Endothelial cell of umbilical vein (primary cell): ENCODE data around the gene TCF20. TPM values are rescaled to one million over a fixed set of nuclear protein-coding genes. Genes with fewer than 3 reads are reported as not detected.

Experiments used
- BruUV-seq: library from RNA; stranded (reverse); fragments of 400-500 nt; replicated peaks from 2 replicates; lab custom pipeline; 2021; lab: Mats Ljungman, UMichigan
- CTCF ChIA-PET: fragments of 300-600, 350-600 bp; sonication (Branson Sonifier 250); formaldehyde crosslinking; loops from one replicate; lab custom pipeline; 2021; ENCODE audit warnings: antibody characterized with exemption, inconsistent platforms; lab: Charles Lee
- POLR2A ChIA-PET: fragments of 300-600, 350-600 bp; sonication (Branson Sonifier 250); formaldehyde crosslinking; loops from one replicate; lab custom pipeline; 2021; ENCODE audit warnings: antibody characterized with exemption, inconsistent platforms; lab: Charles Lee
- DNase-seq: peaks from one replicate; pipeline ENCODE4 v3.0.0-alpha.2; 2011; ENCODE audit warnings: low read depth, low spot score
- FAIRE-seq: peaks from 2 replicates; lab custom pipeline; 2011; peaks lifted over from hg19 to GRCh38; lab: Jason Lieb, UNC
- H2AFZ ChIP-seq: 2 replicates; pipeline ENCODE4 v1.6.0; 2012; ENCODE audit warnings: low read depth, low read length, control low read depth, inconsistent platforms
- H3K27ac ChIP-seq: 2 replicates; pipeline ENCODE4 v1.5.1; 2011; ENCODE audit warnings: low read depth, mild to moderate bottlenecking, control low read depth, low read length, moderate library complexity; ENCODE audit not compliant: insufficient read depth
- H3K27me3 ChIP-seq, 2 experiments: 2 replicates each; pipeline versions ENCODE4 v1.6.0 to v1.6.1; 2011; ENCODE audit warnings: low read length in 2 of 2, mixed read lengths in 1 of 2; ENCODE audit not compliant: control insufficient read depth in 2 of 2, insufficient read depth in 2 of 2
- H3K36me3 ChIP-seq, 2 experiments: 2 replicates in 1 of 2; 3 replicates in 1 of 2; pipeline ENCODE4 v1.5.1; 2011; ENCODE audit warnings: low read length in 2 of 2, mild to moderate bottlenecking in 1 of 2, moderate library complexity in 1 of 2; ENCODE audit not compliant: control insufficient read depth in 2 of 2, insufficient read depth in 2 of 2; ENCODE audit errors: extremely low read depth in 1 of 2
- H3K4me1 ChIP-seq: 3 replicates; pipeline ENCODE4 v1.5.1; 2011; ENCODE audit warnings: mild to moderate bottlenecking, low read length; ENCODE audit not compliant: control insufficient read depth, insufficient read depth; ENCODE audit errors: extremely low read depth
- H3K4me2 ChIP-seq: 2 replicates; pipeline ENCODE4 v1.6.1; 2011; ENCODE audit warnings: low read length, control low read depth, mixed read lengths; ENCODE audit not compliant: insufficient read depth
- H3K4me3 ChIP-seq, 3 experiments: fragments of 200-600 bp in 1 of 3; sonication (generic), shearing (Covaris generic) in 1 of 3; replicated peaks in 1 of 3; 2 replicates each; pipeline ENCODE4 v1.5.1; 2011 to 2016; ENCODE audit warnings: control low read depth in 3 of 3, low read length in 3 of 3, mild to moderate bottlenecking in 2 of 3, inconsistent platforms in 1 of 3, low read depth in 1 of 3, moderate library complexity in 1 of 3; ENCODE audit not compliant: insufficient read depth in 1 of 3
- H3K79me2 ChIP-seq: 2 replicates; pipeline ENCODE4 v1.6.0; 2012; ENCODE audit warnings: low read length, inconsistent platforms; ENCODE audit not compliant: control insufficient read depth, insufficient read depth
- H3K9ac ChIP-seq: replicated peaks from 2 replicates; pipeline ENCODE3; 2011; ENCODE audit warnings: low read length, control low read depth; ENCODE audit not compliant: insufficient read depth; ENCODE audit errors: extremely low read depth
- H3K9me1 ChIP-seq: replicated peaks from 3 replicates; pipeline ENCODE4 v1.6.0; 2011; ENCODE audit warnings: mild to moderate bottlenecking, low read length; ENCODE audit not compliant: control insufficient read depth, insufficient read depth; ENCODE audit errors: extremely low read depth
- H3K9me3 ChIP-seq: replicated peaks from 2 replicates; pipeline ENCODE4 v1.5.1; 2012; ENCODE audit warnings: low read length, inconsistent platforms; ENCODE audit not compliant: control insufficient read depth, insufficient read depth
- H4K20me1 ChIP-seq: replicated peaks from 2 replicates; pipeline ENCODE3; 2011; ENCODE audit warnings: mild to moderate bottlenecking, low read length; ENCODE audit not compliant: control insufficient read depth, insufficient read depth; ENCODE audit errors: extremely low read depth
- EZH2 ChIP-seq: IDR thresholded peaks from 2 replicates; pipeline ENCODE4 v1.6.1; 2012; ENCODE audit warnings: borderline replicate concordance, low read depth, mild to moderate bottlenecking, moderate library complexity, low read length, inconsistent platforms; ENCODE audit not compliant: severe bottlenecking
- FOS ChIP-seq: IDR thresholded peaks from 2 replicates; pipeline ENCODE4 v1.6.1; 2011; ENCODE audit warnings: mild to moderate bottlenecking, low read length, moderate library complexity, borderline replicate concordance; ENCODE audit not compliant: insufficient read depth
- GATA2 ChIP-seq: IDR thresholded peaks from 2 replicates; pipeline ENCODE4 v1.7.0; 2011; ENCODE audit warnings: low read depth, mild to moderate bottlenecking, moderate library complexity, mixed read lengths, low read length; ENCODE audit not compliant: insufficient read length, insufficient read depth
- MAX ChIP-seq: IDR thresholded peaks from 2 replicates; pipeline ENCODE4 v1.6.1; 2011; ENCODE audit not compliant: insufficient read depth, insufficient read length
- MYC ChIP-seq: IDR thresholded peaks from one replicate; pipeline ENCODE4 v1.6.1; 2011; ENCODE audit warnings: mild to moderate bottlenecking, low read depth, low read length
- POLR2AphosphoS5 ChIP-seq: IDR thresholded peaks from 2 replicates; pipeline ENCODE4 v1.6.1; 2012; ENCODE audit warnings: low read depth, mild to moderate bottlenecking, control low read depth, low read length, moderate library complexity; ENCODE audit not compliant: insufficient read depth
- dilution Hi-C: fragments of 300-500 bp; cut with MboI; formaldehyde crosslinking; loops from one replicate; pipeline ENCODE4 v1.15.0; 2019; ENCODE audit warnings: low sequenced_read_pairs; ENCODE audit not compliant: extremely low pct_ligation_motif_present
- intact Hi-C: fragments of 100-400 bp; cut with micrococcal nuclease; formaldehyde crosslinking; loops from one replicate; pipeline ENCODE4 v1.10.0; 2022
- polyA plus RNA-seq, 4 experiments: library from polyadenylated mRNA; depleted of rRNA in 3 of 4; stranded (reverse) in 3 of 4; unstranded in 1 of 4; fragments of >200 nt; gene quantifications; 2 replicates each; pipeline versions ENCODE4 v1.2.1 to v1.2.3, GENCODE V29; 2011 to 2012; ENCODE audit warnings: missing spikeins in 1 of 4
- total RNA-seq: library from RNA; stranded (reverse); gene quantifications from 2 replicates; pipeline ENCODE4 v1.2.3, GENCODE V29; 2021
- TF ChIP-seq, protein P1 (sequence below), 2 donors: IDR thresholded peaks; 1 replicate in 1 of 2; 2 replicates in 1 of 2; pipeline ENCODE4 v1.5.1; 2011; ENCODE audit warnings: low read length in 2 of 2, mild to moderate bottlenecking in 2 of 2, moderate library complexity in 2 of 2, control low read depth in 1 of 2, inconsistent platforms in 1 of 2, low read depth in 1 of 2; ENCODE audit not compliant: insufficient read depth in 1 of 2; ENCODE audit errors: extremely low read depth in 1 of 2

Gene TCF20
- total and polyA plus RNA-seq, 2 donors (not counting 3 experiments of a cell fraction or from before 2014, with no cell fraction given) = 11.2 to 36.7 TPM

GRCh38 chr22:42284202-42284591 is 13.7 kb upstream of the TCF20 start:
- CTCF ChIA-PET = no interaction called here
- Histone ChIP-seq H3K27ac (no peak overlapping the region), H2AFZ (no peak overlapping the region), H3K9ac (no peak overlapping the region), H3K9me1 (no peaks in the 10 kb centered on the region), H3K9me3 (no peaks in the 10 kb centered on the region), H3K79me2 (no peaks in the 10 kb centered on the region), H3K36me3 (no peaks in the 10 kb centered on the region), H4K20me1 (no peaks in the 10 kb centered on the region), H3K4me1 (peaks cover 4% of the 10 kb centered on the region), H3K27me3 (peaks cover 20 to 25% of the 10 kb centered on the region in 2 experiments), H3K4me2 (no peak overlapping the region), H3K4me3 (no peak overlapping the region)
- POLR2A ChIA-PET = no interaction called here
- TF ChIP-seq EZH2 (no peak), MAX (no peak), POLR2AphosphoS5 (no peak), GATA2 (no peak), MYC (no peak), FOS (no peak)
- TF ChIP-seq, protein P1, sequence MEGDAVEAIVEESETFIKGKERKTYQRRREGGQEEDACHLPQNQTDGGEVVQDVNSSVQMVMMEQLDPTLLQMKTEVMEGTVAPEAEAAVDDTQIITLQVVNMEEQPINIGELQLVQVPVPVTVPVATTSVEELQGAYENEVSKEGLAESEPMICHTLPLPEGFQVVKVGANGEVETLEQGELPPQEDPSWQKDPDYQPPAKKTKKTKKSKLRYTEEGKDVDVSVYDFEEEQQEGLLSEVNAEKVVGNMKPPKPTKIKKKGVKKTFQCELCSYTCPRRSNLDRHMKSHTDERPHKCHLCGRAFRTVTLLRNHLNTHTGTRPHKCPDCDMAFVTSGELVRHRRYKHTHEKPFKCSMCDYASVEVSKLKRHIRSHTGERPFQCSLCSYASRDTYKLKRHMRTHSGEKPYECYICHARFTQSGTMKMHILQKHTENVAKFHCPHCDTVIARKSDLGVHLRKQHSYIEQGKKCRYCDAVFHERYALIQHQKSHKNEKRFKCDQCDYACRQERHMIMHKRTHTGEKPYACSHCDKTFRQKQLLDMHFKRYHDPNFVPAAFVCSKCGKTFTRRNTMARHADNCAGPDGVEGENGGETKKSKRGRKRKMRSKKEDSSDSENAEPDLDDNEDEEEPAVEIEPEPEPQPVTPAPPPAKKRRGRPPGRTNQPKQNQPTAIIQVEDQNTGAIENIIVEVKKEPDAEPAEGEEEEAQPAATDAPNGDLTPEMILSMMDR (IDR thresholded peaks at IDR 0.05; ENCODE audit: extremely low read depth in 1 of 2, insufficient read depth in 1 of 2, low read depth in 1 of 2, low read length in 2 of 2) = no peak
- no peak for DNase-seq
- no TSS peak for BruUV-seq
- no peak for FAIRE-seq
- intact Hi-C loops (no loop called here), dilution Hi-C loops (no loop called here)
